KBM-7 (cell line): ENCODE measurements around the gene GPR68.
"Not testable (repeated sequence)": the region's sequence is repeated elsewhere in the genome, so short reads cannot be mapped to it uniquely, and the experiment has no call there.

Source experiments
- DNase-seq: peaks from one replicate; pipeline ENCODE4 v3.0.0-alpha.2; 2015
- in situ Hi-C: fragments of 300-500 bp; cut with MboI; formaldehyde crosslinking; loops from 2 replicates; pipeline ENCODE4 v1.14.3; 2020; ENCODE audit warnings: low sequenced_read_pairs, low pct_unique_long_range_greater_than_20kb, mixed read lengths

GPR68 gene

GRCh38 chr14:91258011-91258618 is 13.6 kb upstream of the GPR68 start:
- in situ Hi-C loops = no loop called here
- DNase-seq = no peak

GRCh38 chr14:91257328-91258010 is 13.0 kb upstream of the GPR68 start:
- DNase-seq = peak; percentile 38
- in situ Hi-C loops = no loop called here

- in situ Hi-C loops = no loop called here
- DNase-seq = no peak
Measured at GRCh38 chr14:91256661-91257060, 12.2 kb upstream of the GPR68 start.

- in situ Hi-C loops = no loop called here
- no peak for DNase-seq
Measured at GRCh38 chr14:91255026-91255695, 10.7 kb upstream of the GPR68 start.

- in situ Hi-C loops = no loop called here
- DNase-seq = no peak
Measured at GRCh38 chr14:91254461-91254860, 10.0 kb upstream of the GPR68 start.

GRCh38 chr14:91253795-91254323 is 9.4 kb upstream of the GPR68 start:
- DNase-seq = no peak
- in situ Hi-C loops = no loop called here

- DNase-seq = no peak
- in situ Hi-C loops = no loop called here
Measured at GRCh38 chr14:91252871-91253794, 8.6 kb upstream of the GPR68 start.

GRCh38 chr14:91250912-91251311 is 6.4 kb upstream of the GPR68 start:
- in situ Hi-C loops = no loop called here
- DNase-seq = peak; percentile 51

- in situ Hi-C loops = no loop called here
Measured at GRCh38 chr14:91249841-91250616, 5.5 kb upstream of the GPR68 start.

GRCh38 chr14:91246051-91246852 is 1.7 kb upstream of the GPR68 start:
- in situ Hi-C loops = no loop called here
- no peak for DNase-seq

More at GRCh38 chr14:91249841-91250616, 5.5 kb upstream of the GPR68 start:
- DNase-seq = peak; percentile 85

- in situ Hi-C loops, DNase-seq: not testable (repeated sequence)
Measured at GRCh38 chr14:91245616-91246015, 1.1 kb upstream of the GPR68 start.

- in situ Hi-C loops = no loop called here
- no peak for DNase-seq
Measured at GRCh38 chr14:91245029-91245428, 525 bp upstream of the GPR68 start.

- in situ Hi-C loops = no loop called here
- DNase-seq = no peak
Measured at GRCh38 chr14:91243074-91243471, 1.4 kb downstream of the GPR68 start.

GRCh38 chr14:91242635-91243034 is 1.9 kb downstream of the GPR68 start:
- in situ Hi-C loops = no loop called here
- no peak for DNase-seq

- peak; percentile 79 for DNase-seq
Measured at GRCh38 chr14:91241863-91242262, 2.6 kb downstream of the GPR68 start.

GRCh38 chr14:91238661-91239060 is 5.8 kb downstream of the GPR68 start:
- DNase-seq = no peak
- in situ Hi-C loops = no loop called here

More at GRCh38 chr14:91241863-91242262, 2.6 kb downstream of the GPR68 start:
- in situ Hi-C loops = no loop called here

- in situ Hi-C loops = no loop called here
- DNase-seq = no peak
Measured at GRCh38 chr14:91238085-91238484, 6.4 kb downstream of the GPR68 start.

- in situ Hi-C loops = no loop called here
- no peak for DNase-seq
Measured at GRCh38 chr14:91237219-91237618, 7.3 kb downstream of the GPR68 start.
